ENCODE results near the gene POLR2L.
A peak's percentile ranks its signal among the peaks of the same experiment; 100 is the strongest.

The POLR2L gene

GRCh38 chr11:794766-795633 lies 47.3 kb downstream of the POLR2L start:
- H3K4me3 ChIP-seq (ENCODE audit: low read length) = peak overlapping the region; percentile 87; the same call in 1 of the 2 replicates
- TF ChIP-seq ZNF274 (IDR thresholded peaks at IDR 0.05; ENCODE audit: low read depth, low read length) = no peak

- no peak for TF ChIP-seq ZNF274 (IDR thresholded peaks at IDR 0.05; ENCODE audit: low read depth, low read length)
- no peak overlapping the region for H3K4me3 ChIP-seq (ENCODE audit: low read length)
These were observed 48.1 kb downstream of the POLR2L start for GRCh38 chr11:794013-794765.

- no peak overlapping the region for H3K4me3 ChIP-seq (ENCODE audit: low read length)
- no peak for TF ChIP-seq ZNF274 (IDR thresholded peaks at IDR 0.05; ENCODE audit: low read depth, low read length)
These were observed 48.8 kb downstream of the POLR2L start for GRCh38 chr11:793556-793955.

GRCh38 chr11:792873-793272 lies 49.5 kb downstream of the POLR2L start:
- no peak for TF ChIP-seq ZNF274 (IDR thresholded peaks at IDR 0.05; ENCODE audit: low read depth, low read length)
- no peak overlapping the region for H3K4me3 ChIP-seq (ENCODE audit: low read length)

- no peak overlapping the region for H3K4me3 ChIP-seq (ENCODE audit: low read length)
- no peak for TF ChIP-seq ZNF274 (IDR thresholded peaks at IDR 0.05; ENCODE audit: low read depth, low read length)
These were observed 49.9 kb downstream of the POLR2L start for GRCh38 chr11:792535-792821.

- TF ChIP-seq ZNF274 (IDR thresholded peaks at IDR 0.05; ENCODE audit: low read depth, low read length) = no peak
These were observed 50.4 kb downstream of the POLR2L start for GRCh38 chr11:791658-792534.

GRCh38 chr11:790721-791564 lies 51.4 kb downstream of the POLR2L start:
- no peak for TF ChIP-seq ZNF274 (IDR thresholded peaks at IDR 0.05; ENCODE audit: low read depth, low read length)
- H3K4me3 ChIP-seq (ENCODE audit: low read length) = no peak overlapping the region

More at GRCh38 chr11:791658-792534, 50.4 kb downstream of the POLR2L start:
- no peak overlapping the region for H3K4me3 ChIP-seq (ENCODE audit: low read length)

GRCh38 chr11:789943-790342 lies 52.4 kb downstream of the POLR2L start, which contains the start of gene CEND1:
Gene CEND1 (minus strand): TSS chr11:790090. CDS start chr11:788576, 1,514 bp downstream.
- H3K4me3 ChIP-seq (ENCODE audit: low read length) = peak within 1 kb of the TSS; percentile 10; the same call in 1 of the 2 replicates
- no peak for TF ChIP-seq ZNF274 (IDR thresholded peaks at IDR 0.05; ENCODE audit: low read depth, low read length)
